ENCODE measurements around the gene RBM34.

Gene RBM34

DNA sequence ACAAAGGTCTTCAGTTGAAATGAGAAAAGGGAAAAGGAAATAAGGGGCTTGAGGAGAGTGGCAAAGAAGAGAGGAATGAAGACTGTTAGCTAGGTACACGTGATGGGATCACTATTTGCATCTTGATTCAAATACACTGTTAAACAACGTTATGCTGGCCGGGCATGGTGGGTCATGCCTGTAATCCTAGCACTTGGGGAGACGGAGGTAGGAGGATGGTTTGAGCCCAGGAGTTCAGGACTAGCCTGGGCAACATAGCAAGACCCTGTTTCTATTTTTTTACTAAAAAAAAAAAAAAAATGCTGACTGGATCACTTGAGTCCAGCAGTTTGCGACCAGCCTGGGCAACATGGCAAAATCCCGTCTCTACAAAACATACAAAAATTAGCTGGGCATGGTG is 2.4 kb downstream of the RBM34 start:
- no peaks in the 10 kb centered on the region for H3K27me3 ChIP-seq (ENCODE audit: control insufficient read depth, low read length)
- peaks cover 62% of the 10 kb centered on the region for H3K36me3 ChIP-seq (ENCODE audit: control insufficient read depth, low read length)
- H3K4me2 ChIP-seq (ENCODE audit: low read length) = no peak overlapping the region
- no peak overlapping the region for H3K4me3 ChIP-seq (ENCODE audit: low read length)
- H3K79me2 ChIP-seq (ENCODE audit: control insufficient read depth, low read length) = peaks cover 54% of the 10 kb centered on the region
- no peaks in the 10 kb centered on the region for H3K9me2 ChIP-seq (replicated peaks; ENCODE audit: control insufficient read depth, low read length)
- H4K20me1 ChIP-seq (ENCODE audit: control insufficient read depth, insufficient read depth, low read depth, low read length) = no peaks in the 10 kb centered on the region
- H3F3A ChIP-seq (ENCODE audit: control insufficient read depth, insufficient read depth) = peaks cover 7% of the 10 kb centered on the region
- no peaks in the 10 kb centered on the region for H3K9me3 ChIP-seq (ENCODE audit: control insufficient read depth, insufficient read depth, low read length)
- TF ChIP-seq EZH2phosphoT487 (IDR thresholded peaks at IDR 0.05; ENCODE audit: borderline replicate concordance, low read length) = no peak
- TF ChIP-seq, protein P1, sequence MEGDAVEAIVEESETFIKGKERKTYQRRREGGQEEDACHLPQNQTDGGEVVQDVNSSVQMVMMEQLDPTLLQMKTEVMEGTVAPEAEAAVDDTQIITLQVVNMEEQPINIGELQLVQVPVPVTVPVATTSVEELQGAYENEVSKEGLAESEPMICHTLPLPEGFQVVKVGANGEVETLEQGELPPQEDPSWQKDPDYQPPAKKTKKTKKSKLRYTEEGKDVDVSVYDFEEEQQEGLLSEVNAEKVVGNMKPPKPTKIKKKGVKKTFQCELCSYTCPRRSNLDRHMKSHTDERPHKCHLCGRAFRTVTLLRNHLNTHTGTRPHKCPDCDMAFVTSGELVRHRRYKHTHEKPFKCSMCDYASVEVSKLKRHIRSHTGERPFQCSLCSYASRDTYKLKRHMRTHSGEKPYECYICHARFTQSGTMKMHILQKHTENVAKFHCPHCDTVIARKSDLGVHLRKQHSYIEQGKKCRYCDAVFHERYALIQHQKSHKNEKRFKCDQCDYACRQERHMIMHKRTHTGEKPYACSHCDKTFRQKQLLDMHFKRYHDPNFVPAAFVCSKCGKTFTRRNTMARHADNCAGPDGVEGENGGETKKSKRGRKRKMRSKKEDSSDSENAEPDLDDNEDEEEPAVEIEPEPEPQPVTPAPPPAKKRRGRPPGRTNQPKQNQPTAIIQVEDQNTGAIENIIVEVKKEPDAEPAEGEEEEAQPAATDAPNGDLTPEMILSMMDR (IDR thresholded peaks at IDR 0.05; ENCODE audit: low read depth, low read length, poor library complexity, severe bottlenecking) = no peak
- H3K27ac ChIP-seq (ENCODE audit: low read depth, low read length) = no peak overlapping the region
- H3K4me1 ChIP-seq (ENCODE audit: control insufficient read depth, low read length) = peaks cover 29% of the 10 kb centered on the region

DNA sequence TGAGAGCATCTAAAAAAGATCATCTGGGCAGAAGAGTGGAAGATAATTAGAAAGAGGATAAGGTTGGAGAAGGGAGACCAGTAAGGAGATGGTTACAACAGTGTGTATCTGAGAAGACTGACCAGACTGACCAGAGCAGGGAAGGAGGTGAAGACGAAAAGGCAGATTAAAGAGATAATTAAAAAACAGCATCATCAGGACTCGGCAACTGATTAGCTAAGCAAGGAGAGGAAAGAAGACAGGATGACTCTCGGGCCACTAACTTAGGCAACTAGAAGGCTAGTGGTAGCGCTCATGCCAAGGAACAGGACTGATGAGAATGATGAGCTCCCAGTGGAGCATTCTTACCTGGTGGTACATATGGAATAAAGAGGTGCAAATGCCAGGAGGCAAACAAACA is 3.9 kb downstream of the RBM34 start:
- Histone ChIP-seq H3K79me2 (ENCODE audit: control insufficient read depth, low read length) (peaks cover 56% of the 10 kb centered on the region), H3K27ac (ENCODE audit: low read depth, low read length) (no peak overlapping the region), H3K4me3 (ENCODE audit: low read length) (no peak overlapping the region), H3K36me3 (ENCODE audit: control insufficient read depth, low read length) (peaks cover 76% of the 10 kb centered on the region), H3K9me3 (ENCODE audit: control insufficient read depth, insufficient read depth, low read length) (no peaks in the 10 kb centered on the region), H3K4me1 (ENCODE audit: control insufficient read depth, low read length) (peaks cover 28% of the 10 kb centered on the region), H4K20me1 (ENCODE audit: control insufficient read depth, insufficient read depth, low read depth, low read length) (no peaks in the 10 kb centered on the region), H3K27me3 (ENCODE audit: control insufficient read depth, low read length) (no peaks in the 10 kb centered on the region), H3K4me2 (ENCODE audit: low read length) (peak overlapping the region; percentile 3; the same call in 1 of the 2 replicates), H3F3A (ENCODE audit: control insufficient read depth, insufficient read depth) (peaks cover 2% of the 10 kb centered on the region; the same call in 1 of the 2 replicates), H3K9me2 (replicated peaks; ENCODE audit: control insufficient read depth, low read length) (no peaks in the 10 kb centered on the region)
- TF ChIP-seq, protein P1 (IDR thresholded peaks at IDR 0.05; ENCODE audit: low read depth, low read length, poor library complexity, severe bottlenecking) = no peak
- no peak for TF ChIP-seq EZH2phosphoT487 (IDR thresholded peaks at IDR 0.05; ENCODE audit: borderline replicate concordance, low read length)

DNA sequence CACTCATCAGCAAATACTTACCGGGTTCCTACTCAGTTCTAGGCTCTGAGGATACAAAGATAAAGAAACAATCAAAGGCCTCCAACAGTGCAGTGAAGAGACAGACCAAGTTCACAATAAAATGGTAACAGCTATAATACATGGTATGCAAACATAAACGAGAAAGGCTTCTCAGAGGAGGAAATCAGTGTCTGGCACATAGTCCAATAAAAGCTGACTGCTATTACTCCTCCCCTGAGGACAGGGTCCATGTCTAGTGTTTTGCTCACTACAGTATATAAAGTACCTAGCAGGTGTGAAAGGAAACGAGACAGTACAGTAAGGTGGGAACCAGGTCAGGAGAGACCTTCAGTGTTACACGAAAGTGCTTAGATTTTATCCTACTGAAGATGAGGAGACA is 4.3 kb downstream of the RBM34 start:
- no peaks in the 10 kb centered on the region for H3K9me3 ChIP-seq (ENCODE audit: control insufficient read depth, insufficient read depth, low read length)
- no peaks in the 10 kb centered on the region for H3K27me3 ChIP-seq (ENCODE audit: control insufficient read depth, low read length)
- no peaks in the 10 kb centered on the region for H3F3A ChIP-seq (ENCODE audit: control insufficient read depth, insufficient read depth)
- TF ChIP-seq, protein P1 (IDR thresholded peaks at IDR 0.05; ENCODE audit: low read depth, low read length, poor library complexity, severe bottlenecking) = no peak
- TF ChIP-seq EZH2phosphoT487 (IDR thresholded peaks at IDR 0.05; ENCODE audit: borderline replicate concordance, low read length) = no peak
- no peaks in the 10 kb centered on the region for H3K9me2 ChIP-seq (replicated peaks; ENCODE audit: control insufficient read depth, low read length)
- H3K79me2 ChIP-seq (ENCODE audit: control insufficient read depth, low read length) = peaks cover 55% of the 10 kb centered on the region
- no peaks in the 10 kb centered on the region for H4K20me1 ChIP-seq (ENCODE audit: control insufficient read depth, insufficient read depth, low read depth, low read length)
- peaks cover 24% of the 10 kb centered on the region for H3K4me1 ChIP-seq (ENCODE audit: control insufficient read depth, low read length)
- H3K27ac ChIP-seq (ENCODE audit: low read depth, low read length) = no peak overlapping the region
- H3K36me3 ChIP-seq (ENCODE audit: control insufficient read depth, low read length) = peaks cover 77% of the 10 kb centered on the region
- H3K4me2 ChIP-seq (ENCODE audit: low read length) = peak overlapping the region; percentile 3; the same call in 1 of the 2 replicates
- no peak overlapping the region for H3K4me3 ChIP-seq (ENCODE audit: low read length)

Data from DOHH2 (cell line).